ENCODE measurements around the gene FAM3C.

Gene FAM3C

DNA sequence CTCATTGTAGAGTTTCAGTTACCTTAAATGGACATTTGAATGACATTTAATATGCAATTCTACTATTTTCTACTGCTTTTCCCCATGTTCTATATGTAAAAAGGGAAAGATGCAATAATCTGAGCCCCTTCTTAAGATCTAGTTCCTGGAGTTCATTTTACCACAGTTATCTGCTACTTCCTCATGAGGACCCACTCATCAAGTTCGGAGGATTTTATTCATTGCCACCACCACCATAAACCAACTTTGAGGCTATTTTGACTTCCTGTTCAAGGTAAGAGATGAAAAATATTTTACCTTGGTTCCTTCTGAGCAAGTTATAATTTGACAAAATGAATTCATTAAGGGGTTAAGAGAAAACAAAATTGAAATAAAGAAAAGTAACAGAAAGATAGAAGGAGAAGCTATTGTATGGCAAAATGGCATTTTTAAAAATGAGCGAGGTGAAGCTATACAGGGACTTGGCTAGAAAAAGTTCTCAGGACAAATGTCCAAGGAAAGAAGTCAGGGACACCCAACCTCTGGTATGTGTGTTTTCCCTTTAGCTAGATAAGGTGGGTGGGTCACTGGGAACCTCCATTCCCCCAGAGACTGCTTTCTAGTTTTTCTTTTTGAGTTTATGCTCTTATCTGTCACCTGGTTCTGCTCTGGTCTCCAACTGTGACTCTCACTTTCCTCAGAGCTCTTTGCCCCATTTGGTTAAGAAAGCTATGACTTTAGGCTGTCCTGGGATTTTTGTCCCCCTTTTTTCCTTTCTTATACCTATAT is 14.9 kb upstream of the FAM3C start:
- no peak for DNase-seq (ENCODE audit: low read depth in 2 of 2)

- DNase-seq (ENCODE audit: low read depth in 2 of 2) = no peak
Observed at GRCh38 chr7:121406944-121407343, 10.8 kb upstream of the FAM3C start.

- no peak for DNase-seq (ENCODE audit: low read depth in 2 of 2)
Observed at GRCh38 chr7:121406461-121406860, 10.4 kb upstream of the FAM3C start.

- no peak for DNase-seq (ENCODE audit: low read depth in 2 of 2)
Observed at GRCh38 chr7:121404348-121404747, 8.2 kb upstream of the FAM3C start.

DNA sequence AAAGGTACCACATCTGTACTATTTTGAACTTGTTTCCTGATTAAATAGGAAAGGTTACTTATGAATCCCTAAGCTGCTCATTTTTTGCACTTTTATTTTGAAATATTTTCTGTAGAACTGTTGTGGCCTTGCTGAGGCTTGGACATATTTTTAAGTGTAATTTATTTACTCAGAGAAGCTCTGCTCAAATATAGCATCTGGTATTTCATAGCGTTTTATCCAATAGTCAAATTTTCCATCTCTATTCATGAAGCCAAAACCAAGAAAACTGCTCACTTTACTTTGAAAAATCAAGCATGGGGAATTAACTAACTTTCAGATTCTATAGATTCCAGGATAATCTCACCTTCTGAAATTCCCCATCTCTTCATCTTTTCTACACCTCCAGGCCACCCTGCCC is 6.6 kb upstream of the FAM3C start:
- no peak for DNase-seq (ENCODE audit: low read depth in 2 of 2)

- DNase-seq (ENCODE audit: low read depth in 2 of 2) = no peak
Observed at GRCh38 chr7:121401896-121402295, 5.8 kb upstream of the FAM3C start.

- DNase-seq (ENCODE audit: low read depth in 2 of 2) = no peak
Observed at GRCh38 chr7:121398246-121398645, 2.1 kb upstream of the FAM3C start.

GRCh38 chr7:121397822-121398221 is 1.7 kb upstream of the FAM3C start:
- no peak for DNase-seq (ENCODE audit: low read depth in 2 of 2)

GRCh38 chr7:121397361-121397760 is 1.3 kb upstream of the FAM3C start:
- no peak for DNase-seq (ENCODE audit: low read depth in 2 of 2)

GRCh38 chr7:121395494-121395960 is 581 bp downstream of the FAM3C start:
- DNase-seq (ENCODE audit: low read depth in 2 of 2) = peak; percentile 28 to 30

DNA sequence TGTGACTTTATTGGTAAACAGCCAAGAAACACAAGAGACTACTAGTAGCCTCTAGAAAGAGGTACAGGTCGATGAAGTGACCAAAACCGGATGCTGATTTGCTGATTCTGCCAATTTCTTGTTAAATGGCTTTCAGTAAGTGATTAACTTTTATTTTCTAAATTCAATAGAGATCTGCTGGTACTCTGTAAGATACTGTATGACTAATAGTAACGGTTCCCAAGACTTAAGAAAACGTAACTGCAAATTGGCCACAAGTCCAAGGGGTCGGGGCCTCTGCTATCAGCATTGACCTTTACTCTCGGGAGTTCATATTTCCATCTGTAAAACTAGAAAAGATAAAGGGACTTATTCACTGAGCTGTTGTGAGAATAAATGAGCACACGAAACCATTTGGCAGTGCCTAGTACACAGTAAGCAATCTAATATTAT is 1.4 kb downstream of the FAM3C start:
- no peak for DNase-seq (ENCODE audit: low read depth in 2 of 2)

DNA sequence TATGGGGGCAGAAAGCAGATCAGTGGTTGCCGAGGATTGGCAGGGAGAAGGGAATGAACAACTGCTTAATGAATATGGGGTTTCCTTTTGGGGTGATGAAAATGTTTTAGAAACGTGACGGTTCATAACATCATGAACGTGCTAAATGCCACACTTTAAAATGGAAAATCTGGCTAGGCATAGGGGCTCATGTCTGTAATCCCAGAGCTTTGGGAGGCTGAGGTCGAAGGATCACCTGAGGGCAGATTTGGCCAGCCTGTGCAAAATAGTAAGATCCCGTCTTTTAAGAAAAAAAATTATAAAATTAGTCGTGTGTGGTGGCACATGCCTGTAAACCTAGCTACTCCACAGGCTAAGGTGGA is 3.1 kb downstream of the FAM3C start:
- no peak for DNase-seq (ENCODE audit: low read depth in 2 of 2)

DNA sequence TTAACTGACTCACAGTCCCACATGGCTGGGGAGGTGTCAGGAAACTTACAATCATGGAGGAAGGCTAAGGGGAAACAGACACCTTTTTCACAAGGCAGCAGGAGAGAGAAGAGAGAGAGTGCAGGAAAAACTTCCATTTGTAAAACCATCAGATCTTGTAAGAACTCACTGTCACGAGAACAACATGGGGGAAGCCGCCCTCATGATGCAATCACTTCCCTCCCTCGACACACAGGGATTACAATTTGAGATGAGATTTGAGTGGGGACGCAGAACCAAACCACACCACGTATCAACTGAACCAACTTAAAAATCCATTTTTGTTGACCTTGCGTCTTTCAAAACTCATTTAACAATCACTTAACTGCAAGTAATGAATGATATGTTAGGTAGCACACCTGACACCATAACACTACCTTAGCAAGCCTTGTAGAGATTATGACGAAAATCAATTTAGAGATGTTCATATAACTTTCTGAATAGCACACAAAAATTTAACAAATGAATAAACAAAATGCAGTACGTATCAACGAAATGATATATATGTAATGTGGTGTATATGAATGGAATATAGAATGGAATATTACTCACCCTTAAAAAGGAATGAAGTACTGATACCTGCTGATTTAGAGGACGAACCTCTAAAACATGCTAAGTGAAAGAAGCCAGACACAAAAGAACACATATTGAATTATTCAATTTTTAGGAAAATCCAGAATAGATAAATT is 3.7 kb downstream of the FAM3C start:
- no peak for DNase-seq (ENCODE audit: low read depth in 2 of 2)

DNA sequence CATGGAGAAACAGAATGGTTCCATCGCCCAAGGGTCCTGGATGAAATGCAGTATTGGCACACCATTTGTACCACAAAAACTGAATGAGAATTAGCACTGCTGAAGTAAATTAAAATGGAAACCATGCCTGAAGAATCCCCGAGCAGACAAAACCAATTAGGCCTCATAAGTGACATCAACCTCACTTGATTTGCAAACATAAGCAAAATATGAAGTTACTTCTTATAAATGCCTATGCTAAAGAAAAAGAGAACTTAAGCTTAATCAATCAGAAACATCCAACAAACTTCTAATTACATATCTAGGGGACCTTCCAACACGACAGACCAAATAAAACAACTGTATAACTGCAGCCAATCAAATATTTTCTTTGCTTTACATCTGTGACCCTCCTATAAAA is 4.4 kb downstream of the FAM3C start:
- no peak for DNase-seq (ENCODE audit: low read depth in 2 of 2)

GRCh38 chr7:121390617-121391016 is 5.5 kb downstream of the FAM3C start:
- no peak for DNase-seq (ENCODE audit: low read depth in 2 of 2)

GRCh38 chr7:121390109-121390508 is 6.0 kb downstream of the FAM3C start:
- no peak for DNase-seq (ENCODE audit: low read depth in 2 of 2)

DNA sequence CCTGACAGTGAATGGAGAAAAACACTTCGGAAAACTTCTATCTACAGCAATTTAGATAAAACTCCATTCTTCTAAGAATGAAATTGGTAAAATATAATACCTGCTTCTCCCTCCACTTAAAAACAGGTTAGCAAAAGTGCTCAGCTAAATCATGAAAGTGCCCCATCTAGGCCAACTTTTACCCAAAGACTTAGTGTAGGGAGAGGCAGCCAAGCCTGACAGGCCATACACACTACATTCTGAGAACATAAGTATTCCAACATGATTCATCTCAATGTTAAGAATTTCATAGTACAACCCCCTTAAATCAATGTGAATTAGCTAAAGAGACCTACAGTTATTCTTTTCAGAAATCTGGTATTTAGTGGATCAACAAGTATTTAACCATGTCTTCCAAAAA is 7.2 kb downstream of the FAM3C start:
- no peak for DNase-seq (ENCODE audit: low read depth in 2 of 2)

DNA sequence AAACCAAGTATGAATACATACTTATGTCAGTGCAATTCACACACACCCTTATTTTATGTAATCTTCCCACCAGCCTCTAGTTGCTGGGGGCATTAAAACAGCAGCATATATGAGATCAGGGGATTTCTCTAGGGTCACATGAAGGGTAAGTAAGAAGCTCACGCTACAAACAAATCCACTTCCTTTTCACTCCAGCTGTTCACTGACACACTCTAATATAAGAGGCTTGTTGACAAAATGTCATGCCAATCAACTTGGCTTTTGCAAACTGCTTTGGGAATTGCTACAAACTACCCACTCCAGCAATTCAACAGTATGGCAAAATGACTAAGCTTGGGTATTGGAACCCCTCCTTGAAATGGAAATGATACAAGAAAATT is 10.3 kb downstream of the FAM3C start:
- no peak for DNase-seq (ENCODE audit: low read depth in 2 of 2)

- DNase-seq (ENCODE audit: low read depth in 2 of 2) = no peak
Observed at GRCh38 chr7:121385056-121385799, 10.9 kb downstream of the FAM3C start.

- DNase-seq (ENCODE audit: low read depth in 2 of 2) = no peak
Observed at GRCh38 chr7:121384265-121384664, 11.8 kb downstream of the FAM3C start.

- no peak for DNase-seq (ENCODE audit: low read depth in 2 of 2)
Observed at GRCh38 chr7:121383235-121383910, 12.7 kb downstream of the FAM3C start.

GRCh38 chr7:121382473-121382872 is 13.6 kb downstream of the FAM3C start:
- no peak for DNase-seq (ENCODE audit: low read depth in 2 of 2)

All from stimulated activated CD4-positive, alpha-beta T cell treated with anti-CD3 and anti-CD28 coated beads, Interleukin-4, amount 100 ng/mL, for 48 hours (primary cell).